ENCODE data around the gene TOMM5. TPM values are rescaled to one million over a fixed set of nuclear protein-coding genes. Genes with fewer than 3 reads are reported as not detected.

Gene TOMM5
- total and polyA plus RNA-seq, 2 donors (not counting 1 experiment from before 2014, with no cell fraction given): 113 to 162 TPM

- Histone ChIP-seq H2AFZ (ENCODE audit: low read length) (no peak overlapping the region), H4K20me1 (ENCODE audit: control insufficient read depth, extremely low read depth, insufficient read depth, low read length) (no peaks in the 10 kb centered on the region), H3K4me2 (ENCODE audit: extremely low read depth, insufficient read depth, low read length) (no peak overlapping the region), H3K36me3 (ENCODE audit: control insufficient read depth, insufficient read depth, low read length) (no peaks in the 10 kb centered on the region), H3K4me3 (replicated peaks in 1 of 4; ENCODE audit: control extremely low read depth in 1 of 4, insufficient read depth in 1 of 4, low read depth in 3 of 4, low read length in 4 of 4) (no peak overlapping the region), H3K79me2 (ENCODE audit: control insufficient read depth, insufficient read depth, low read length) (peaks cover 8% of the 10 kb centered on the region), H3K9ac (ENCODE audit: insufficient read depth, low read length) (no peak overlapping the region), H3K27ac (ENCODE audit: insufficient read depth, low read length) (no peak overlapping the region), H3K27me3 (ENCODE audit: control insufficient read depth, insufficient read depth, low read length) (peaks cover 2% of the 10 kb centered on the region), H3K4me1 (ENCODE audit: control insufficient read depth, extremely low read depth, insufficient read depth, low read length) (no peaks in the 10 kb centered on the region), H3K9me3 (ENCODE audit: control insufficient read depth, insufficient read depth, low read depth, low read length) (no peaks in the 10 kb centered on the region)
- no peak for DNase-seq (ENCODE audit: low read depth in 2 of 2)
- TF ChIP-seq, protein P1, sequence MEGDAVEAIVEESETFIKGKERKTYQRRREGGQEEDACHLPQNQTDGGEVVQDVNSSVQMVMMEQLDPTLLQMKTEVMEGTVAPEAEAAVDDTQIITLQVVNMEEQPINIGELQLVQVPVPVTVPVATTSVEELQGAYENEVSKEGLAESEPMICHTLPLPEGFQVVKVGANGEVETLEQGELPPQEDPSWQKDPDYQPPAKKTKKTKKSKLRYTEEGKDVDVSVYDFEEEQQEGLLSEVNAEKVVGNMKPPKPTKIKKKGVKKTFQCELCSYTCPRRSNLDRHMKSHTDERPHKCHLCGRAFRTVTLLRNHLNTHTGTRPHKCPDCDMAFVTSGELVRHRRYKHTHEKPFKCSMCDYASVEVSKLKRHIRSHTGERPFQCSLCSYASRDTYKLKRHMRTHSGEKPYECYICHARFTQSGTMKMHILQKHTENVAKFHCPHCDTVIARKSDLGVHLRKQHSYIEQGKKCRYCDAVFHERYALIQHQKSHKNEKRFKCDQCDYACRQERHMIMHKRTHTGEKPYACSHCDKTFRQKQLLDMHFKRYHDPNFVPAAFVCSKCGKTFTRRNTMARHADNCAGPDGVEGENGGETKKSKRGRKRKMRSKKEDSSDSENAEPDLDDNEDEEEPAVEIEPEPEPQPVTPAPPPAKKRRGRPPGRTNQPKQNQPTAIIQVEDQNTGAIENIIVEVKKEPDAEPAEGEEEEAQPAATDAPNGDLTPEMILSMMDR (conservative IDR thresholded peaks at IDR 0.05 in 1 of 2, IDR thresholded peaks at IDR 0.05 in 1 of 2; ENCODE audit: low read depth in 1 of 2, low read length in 2 of 2): no peak
- TF ChIP-seq EZH2 (IDR thresholded peaks at IDR 0.05; ENCODE audit: low read length, missing control alignments): no peak
Observed at GRCh38 chr9:37596504-37596903, 4.1 kb upstream of the TOMM5 start.

- Histone ChIP-seq H3K4me1 (ENCODE audit: control insufficient read depth, extremely low read depth, insufficient read depth, low read length) (peaks cover 5% of the 10 kb centered on the region), H3K4me3 (replicated peaks in 1 of 4; ENCODE audit: control extremely low read depth in 1 of 4, insufficient read depth in 1 of 4, low read depth in 3 of 4, low read length in 4 of 4) (no peak overlapping the region), H3K4me2 (ENCODE audit: extremely low read depth, insufficient read depth, low read length) (peak overlapping the region; percentile 58), H3K27ac (ENCODE audit: insufficient read depth, low read length) (no peak overlapping the region), H3K9ac (ENCODE audit: insufficient read depth, low read length) (no peak overlapping the region), H3K79me2 (ENCODE audit: control insufficient read depth, insufficient read depth, low read length) (peaks cover 32% of the 10 kb centered on the region), H3K9me3 (ENCODE audit: control insufficient read depth, insufficient read depth, low read depth, low read length) (no peaks in the 10 kb centered on the region), H4K20me1 (ENCODE audit: control insufficient read depth, extremely low read depth, insufficient read depth, low read length) (no peaks in the 10 kb centered on the region), H3K27me3 (ENCODE audit: control insufficient read depth, insufficient read depth, low read length) (peaks cover 2% of the 10 kb centered on the region), H2AFZ (ENCODE audit: low read length) (peak overlapping the region; percentile 1), H3K36me3 (ENCODE audit: control insufficient read depth, insufficient read depth, low read length) (no peaks in the 10 kb centered on the region)
- no peak for DNase-seq (ENCODE audit: low read depth in 2 of 2)
- no peak for TF ChIP-seq EZH2 (IDR thresholded peaks at IDR 0.05; ENCODE audit: low read length, missing control alignments)
- TF ChIP-seq, protein P1 (conservative IDR thresholded peaks at IDR 0.05 in 1 of 2, IDR thresholded peaks at IDR 0.05 in 1 of 2; ENCODE audit: low read depth in 1 of 2, low read length in 2 of 2): no peak
Observed at GRCh38 chr9:37593883-37594448, 1.6 kb upstream of the TOMM5 start.

DNA sequence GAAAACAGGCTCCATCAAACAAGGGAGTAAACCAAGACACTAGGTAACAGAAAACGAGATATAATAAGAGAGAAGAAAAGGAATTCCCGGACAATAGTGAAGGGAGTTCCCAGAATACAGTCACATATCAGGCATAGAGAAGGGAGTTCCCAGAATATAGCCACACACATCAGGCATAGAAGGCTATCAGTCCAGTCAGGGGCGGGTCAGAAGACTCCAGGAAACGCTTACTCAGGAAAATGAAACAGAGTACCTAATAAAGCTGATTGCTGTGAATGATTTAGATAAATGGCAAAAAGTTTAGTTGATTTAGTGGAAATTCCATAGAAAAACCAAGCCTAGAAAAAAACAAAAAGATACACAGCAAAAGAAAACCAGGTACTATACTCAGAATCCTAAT is 4.9 kb downstream of the TOMM5 start:
- peaks cover 5% of the 10 kb centered on the region for H3K4me1 ChIP-seq (ENCODE audit: control insufficient read depth, extremely low read depth, insufficient read depth, low read length)
- TF ChIP-seq, protein P1 (conservative IDR thresholded peaks at IDR 0.05 in 1 of 2, IDR thresholded peaks at IDR 0.05 in 1 of 2; ENCODE audit: low read depth in 1 of 2, low read length in 2 of 2): no peak
- no peak for TF ChIP-seq EZH2 (IDR thresholded peaks at IDR 0.05; ENCODE audit: low read length, missing control alignments)
- H3K79me2 ChIP-seq (ENCODE audit: control insufficient read depth, insufficient read depth, low read length): peaks cover 38% of the 10 kb centered on the region
- no peak overlapping the region for H3K4me2 ChIP-seq (ENCODE audit: extremely low read depth, insufficient read depth, low read length)
- no peaks in the 10 kb centered on the region for H3K27me3 ChIP-seq (ENCODE audit: control insufficient read depth, insufficient read depth, low read length)
- H3K4me3 ChIP-seq (replicated peaks in 1 of 4; ENCODE audit: control extremely low read depth in 1 of 4, insufficient read depth in 1 of 4, low read depth in 3 of 4, low read length in 4 of 4): no peak overlapping the region
- H3K9me3 ChIP-seq (ENCODE audit: control insufficient read depth, insufficient read depth, low read depth, low read length): no peaks in the 10 kb centered on the region
- no peak overlapping the region for H3K27ac ChIP-seq (ENCODE audit: insufficient read depth, low read length)
- H3K36me3 ChIP-seq (ENCODE audit: control insufficient read depth, insufficient read depth, low read length): peaks cover 2% of the 10 kb centered on the region
- H4K20me1 ChIP-seq (ENCODE audit: control insufficient read depth, extremely low read depth, insufficient read depth, low read length): no peaks in the 10 kb centered on the region
- H2AFZ ChIP-seq (ENCODE audit: low read length): no peak overlapping the region
- DNase-seq (ENCODE audit: low read depth in 2 of 2): no peak
- no peak overlapping the region for H3K9ac ChIP-seq (ENCODE audit: insufficient read depth, low read length)
